Tibial nerve (tissue), 4 donors: ENCODE results near the gene DDX51. TPM values are rescaled to one million over a fixed set of nuclear protein-coding genes. Genes with fewer than 3 reads are reported as not detected.

Experiments
- DNase-seq, 2 donors: peaks; one replicate each; pipeline ENCODE4 v3.0.0-alpha.2; 2019; ENCODE audit warnings: low spot score in 2 of 2
- H3K27ac ChIP-seq, 4 donors: fragments of 200-600 bp; sonication (generic) in 3 of 4; one replicate each; pipeline ENCODE4 v1.5.1; 2017 to 2019; ENCODE audit warnings: mild to moderate bottlenecking in 1 of 4
- H3K27me3 ChIP-seq, 2 donors: fragments of 200-600 bp; sonication (generic) in 1 of 2; one replicate each; pipeline versions ENCODE4 v1.5.1 to v1.6.0; 2017 to 2019
- H3K36me3 ChIP-seq, 3 donors: fragments of 200-600 bp; sonication (generic); one replicate each; pipeline ENCODE4 v1.5.1; 2018 to 2019
- H3K4me1 ChIP-seq, 4 donors: fragments of 200-600 bp; sonication (generic) in 3 of 4; one replicate each; pipeline ENCODE4 v1.5.1; 2017 to 2019
- H3K4me3 ChIP-seq, 4 donors: fragments of 200-600 bp; sonication (generic) in 3 of 4; one replicate each; pipeline ENCODE4 v1.5.1; 2017 to 2019; ENCODE audit warnings: mild to moderate bottlenecking in 1 of 4, moderate library complexity in 1 of 4
- H3K9me3 ChIP-seq, 4 donors: fragments of 200-600 bp; sonication (generic) in 3 of 4; one replicate each; pipeline ENCODE4 v1.5.1; 2017 to 2019
- EP300 ChIP-seq, 2 donors: sonication (generic); formaldehyde crosslinking; IDR thresholded peaks; one replicate each; pipeline ENCODE4 v1.6.1; 2017; ENCODE audit warnings: antibody characterized with exemption in 2 of 2, mild to moderate bottlenecking in 1 of 2
- POLR2A ChIP-seq, 2 donors: fragments of 450-650 bp; IDR thresholded peaks; one replicate each; pipeline ENCODE4 v1.6.1; 2017; ENCODE audit warnings: antibody characterized with exemption in 2 of 2, mild to moderate bottlenecking in 2 of 2, moderate library complexity in 2 of 2
- WGBS, 2 donors: methylation state at CpG; one replicate each; pipeline ENCODE4 v1.1.5; 2018; 5-methylcytosine and 5-hydroxymethylcytosine counted together
- total RNA-seq, 4 donors: library from RNA; depleted of rRNA; stranded (reverse); fragments of >200 nt; gene quantifications; one replicate each; pipeline ENCODE4 v1.1.0, GENCODE V29; 2016
- TF ChIP-seq, protein P1 (sequence below), 5 experiments: fragments of 200-600 bp in 3 of 5; fragments of 450-650 bp in 2 of 5; sonication (generic) in 3 of 5; IDR thresholded peaks; one replicate each; pipeline ENCODE4 v1.5.1; 2016 to 2019; ENCODE audit warnings: antibody characterized with exemption in 5 of 5, mild to moderate bottlenecking in 3 of 5, moderate library complexity in 2 of 5

The DDX51 gene
- total RNA-seq, 4 donors from 2014 or later: 15.5 to 43.8 (median 28.7) TPM

- Histone ChIP-seq H3K36me3 (no peaks in the 10 kb centered on the region), H3K4me1 (peaks cover 0 to 4% (median 0%) of the 10 kb centered on the region in 4 donors), H3K9me3 (peaks cover 0 to 4% (median 0%) of the 10 kb centered on the region in 4 donors), H3K27ac (no peak overlapping the region), H3K27me3 (peaks cover 0 to 63% of the 10 kb centered on the region in 2 donors), H3K4me3 (no peak overlapping the region)
- no peak for DNase-seq
- 38 to 45% methylated on average over 15 to 16 of the region's 16 CpGs for WGBS, 2 donors
- TF ChIP-seq, protein P1, sequence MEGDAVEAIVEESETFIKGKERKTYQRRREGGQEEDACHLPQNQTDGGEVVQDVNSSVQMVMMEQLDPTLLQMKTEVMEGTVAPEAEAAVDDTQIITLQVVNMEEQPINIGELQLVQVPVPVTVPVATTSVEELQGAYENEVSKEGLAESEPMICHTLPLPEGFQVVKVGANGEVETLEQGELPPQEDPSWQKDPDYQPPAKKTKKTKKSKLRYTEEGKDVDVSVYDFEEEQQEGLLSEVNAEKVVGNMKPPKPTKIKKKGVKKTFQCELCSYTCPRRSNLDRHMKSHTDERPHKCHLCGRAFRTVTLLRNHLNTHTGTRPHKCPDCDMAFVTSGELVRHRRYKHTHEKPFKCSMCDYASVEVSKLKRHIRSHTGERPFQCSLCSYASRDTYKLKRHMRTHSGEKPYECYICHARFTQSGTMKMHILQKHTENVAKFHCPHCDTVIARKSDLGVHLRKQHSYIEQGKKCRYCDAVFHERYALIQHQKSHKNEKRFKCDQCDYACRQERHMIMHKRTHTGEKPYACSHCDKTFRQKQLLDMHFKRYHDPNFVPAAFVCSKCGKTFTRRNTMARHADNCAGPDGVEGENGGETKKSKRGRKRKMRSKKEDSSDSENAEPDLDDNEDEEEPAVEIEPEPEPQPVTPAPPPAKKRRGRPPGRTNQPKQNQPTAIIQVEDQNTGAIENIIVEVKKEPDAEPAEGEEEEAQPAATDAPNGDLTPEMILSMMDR (IDR thresholded peaks at IDR 0.05): no peak
- no peak for TF ChIP-seq EP300 (IDR thresholded peaks at IDR 0.05)
- no peak for TF ChIP-seq POLR2A (IDR thresholded peaks at IDR 0.05)
Measured at GRCh38 chr12:132170094-132170636, 26.0 kb upstream of the DDX51 start.

GRCh38 chr12:132169376-132169775 lies 25.3 kb upstream of the DDX51 start:
- DNase-seq: no peak
- H3K4me3 ChIP-seq: no peak overlapping the region
- H3K27me3 ChIP-seq: peaks cover 0 to 55% of the 10 kb centered on the region in 2 donors
- H3K9me3 ChIP-seq: peaks cover 0 to 1% (median 0%) of the 10 kb centered on the region in 4 donors
- H3K4me1 ChIP-seq: peaks cover 0 to 4% (median 0%) of the 10 kb centered on the region in 4 donors
- TF ChIP-seq EP300 (IDR thresholded peaks at IDR 0.05) (no peak), POLR2A (IDR thresholded peaks at IDR 0.05) (no peak)
- TF ChIP-seq, protein P1 (IDR thresholded peaks at IDR 0.05): no peak
- 62 to 80% methylated on average over 13 to 15 of the region's 17 CpGs for WGBS, 2 donors
- no peak overlapping the region for H3K27ac ChIP-seq
- H3K36me3 ChIP-seq: no peaks in the 10 kb centered on the region

- 70 to 79% methylated on average over 12 to 29 of the region's 31 CpGs for WGBS, 2 donors
- peaks cover 0 to 46% of the 10 kb centered on the region in 2 donors for H3K27me3 ChIP-seq
- TF ChIP-seq, protein P1 (IDR thresholded peaks at IDR 0.05): no peak
- TF ChIP-seq EP300 (IDR thresholded peaks at IDR 0.05) (no peak), POLR2A (IDR thresholded peaks at IDR 0.05) (no peak)
- no peak for DNase-seq
- H3K4me1 ChIP-seq: peaks cover 0 to 8% (median under 1%) of the 10 kb centered on the region in 4 donors
- no peak overlapping the region for H3K4me3 ChIP-seq
- no peaks in the 10 kb centered on the region for H3K36me3 ChIP-seq
- H3K27ac ChIP-seq: no peak overlapping the region
- no peaks in the 10 kb centered on the region for H3K9me3 ChIP-seq
Measured at GRCh38 chr12:132168311-132169031, 24.4 kb upstream of the DDX51 start.

DNA sequence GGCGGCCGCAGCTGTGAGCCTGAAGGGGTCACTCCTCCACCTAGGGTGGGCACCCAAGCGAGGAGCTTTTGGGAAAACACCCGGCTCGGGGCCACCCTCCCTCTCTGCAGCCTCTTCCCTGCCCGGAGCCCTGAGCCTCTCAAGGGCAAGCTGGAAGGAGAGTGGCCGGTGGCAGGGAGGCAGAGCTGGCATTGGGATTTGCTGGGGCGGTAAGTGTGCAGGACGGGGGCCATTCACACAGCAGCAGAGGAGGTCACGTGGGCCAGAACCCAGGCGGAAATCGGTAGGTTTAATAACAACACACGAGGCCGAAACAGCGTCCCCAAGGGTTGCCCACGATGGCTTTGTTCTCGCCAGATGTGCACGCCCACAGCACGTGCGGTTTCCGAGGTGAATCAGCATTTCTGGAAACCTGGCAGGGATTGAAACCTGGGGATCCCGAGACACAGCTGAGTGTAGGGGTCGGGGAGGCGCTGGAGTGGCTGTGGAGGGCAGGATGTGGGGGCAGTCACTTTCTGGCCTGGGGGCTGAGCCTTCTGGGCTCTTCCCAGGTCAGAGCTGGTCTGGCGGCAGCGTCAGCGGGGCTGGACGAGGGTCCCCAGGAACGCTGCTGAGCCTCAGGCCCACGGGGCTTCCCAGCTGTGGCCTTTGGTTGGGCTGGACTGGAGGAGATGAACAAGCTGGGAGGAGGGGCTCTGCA lies 23.6 kb upstream of the DDX51 start:
- Histone ChIP-seq H3K9me3 (no peaks in the 10 kb centered on the region), H3K4me3 (no peak overlapping the region), H3K4me1 (peaks cover 0 to 15% (median 7%) of the 10 kb centered on the region in 4 donors), H3K27me3 (peaks cover 0 to 40% of the 10 kb centered on the region in 2 donors), H3K36me3 (no peaks in the 10 kb centered on the region), H3K27ac (no peak overlapping the region)
- TF ChIP-seq POLR2A (IDR thresholded peaks at IDR 0.05): no peak
- TF ChIP-seq, protein P1 (IDR thresholded peaks at IDR 0.05): no peak
- no peak for DNase-seq
- 67 to 69% methylated on average over 30 of the region's 30 CpGs for WGBS, 2 donors
